Testis (tissue), 3 donors: ENCODE measurements around the gene GPR146. TPM values are rescaled to one million over a fixed set of nuclear protein-coding genes. Genes with fewer than 3 reads are reported as not detected.

Source experiments
- DNase-seq: peaks from one replicate; pipeline ENCODE4 v3.0.0-alpha.2; 2019
- H3K27ac ChIP-seq, 2 donors: fragments of 200-600 bp; sonication (generic); one replicate each; pipeline ENCODE4 v1.5.1; 2019
- H3K27me3 ChIP-seq: fragments of 200-600 bp; sonication (generic); one replicate; pipeline ENCODE4 v1.5.1; 2019
- H3K36me3 ChIP-seq: fragments of 200-600 bp; sonication (generic); one replicate; pipeline ENCODE4 v1.5.1; 2017; ENCODE audit warnings: low read depth; ENCODE audit errors: missing control alignments
- H3K4me1 ChIP-seq: fragments of 200-600 bp; sonication (generic); one replicate; pipeline ENCODE4 v1.5.1; 2019
- H3K4me3 ChIP-seq, 2 donors: fragments of 200-600 bp; sonication (generic); one replicate each; pipeline ENCODE4 v1.5.1; 2017 to 2019
- H3K9me3 ChIP-seq: fragments of 200-600 bp; sonication (generic); one replicate; pipeline ENCODE4 v1.5.1; 2017
- POLR2A ChIP-seq: fragments of 450-650 bp; IDR thresholded peaks from one replicate; pipeline ENCODE4 v1.6.1; 2017; ENCODE audit warnings: antibody characterized with exemption, mild to moderate bottlenecking, moderate library complexity
- WGBS, 2 donors: methylation state at CpG; one replicate each; pipeline ENCODE4 v1.1.5; 2018; 5-methylcytosine and 5-hydroxymethylcytosine counted together
- intact Hi-C: fragments of 100-400 bp; cut with DNase I; formaldehyde crosslinking; loops from one replicate; pipeline ENCODE4 v1.15.1; 2023; ENCODE audit warnings: low total_unique reads
- polyA plus RNA-seq: library from polyadenylated mRNA; stranded (reverse); fragments of 350-450 nt; fragmentation: Illumina TruSeq; extraction: RNeasy Lipid Tissue Mini Kit (QIAGEN cat#74804); gene quantifications from one replicate; pipeline ENCODE4 v1.2.3, GENCODE V29; 2014; ENCODE audit warnings: low read depth, low replicate concordance; ENCODE audit not compliant: insufficient read depth
- total RNA-seq, 2 donors: library from RNA; depleted of rRNA; stranded (reverse); fragments of >200 nt; gene quantifications; one replicate each; pipeline ENCODE4 v1.2.3, GENCODE V29; 2016
- TF ChIP-seq, protein P1 (sequence below), 3 experiments: fragments of 450-650 bp in 2 of 3; fragments of 200-600 bp in 1 of 3; sonication (generic) in 1 of 3; IDR thresholded peaks; one replicate each; pipeline ENCODE4 v1.5.1; 2016 to 2019; ENCODE audit warnings: antibody characterized with exemption in 3 of 3, mild to moderate bottlenecking in 2 of 3, moderate library complexity in 1 of 3

Gene GPR146
- total and polyA plus RNA-seq, 3 donors from 2014 or later = 5.3 to 14.4 (median 14.2) TPM

DNA sequence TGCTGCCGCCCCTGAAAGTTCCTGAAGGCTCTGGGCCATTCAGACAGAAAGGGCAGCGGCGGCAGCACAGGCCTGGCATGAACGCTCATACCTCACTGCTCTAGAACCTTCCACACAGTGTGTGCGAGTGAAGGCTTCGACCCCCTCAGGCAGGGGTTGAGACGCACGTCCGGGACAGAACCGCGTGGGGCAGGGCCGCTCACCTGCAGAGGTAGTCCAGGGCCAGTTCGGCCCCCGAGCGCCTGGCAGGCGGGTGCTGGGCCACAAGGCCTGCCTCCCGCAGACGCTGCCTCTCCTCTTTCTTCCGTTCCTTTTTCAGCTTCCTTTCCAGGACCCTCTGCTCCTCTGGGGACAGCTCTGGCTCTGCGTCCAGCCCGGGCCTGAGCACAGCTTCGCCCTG is 34.6 kb upstream of the GPR146 start:
- TF ChIP-seq, protein P1, sequence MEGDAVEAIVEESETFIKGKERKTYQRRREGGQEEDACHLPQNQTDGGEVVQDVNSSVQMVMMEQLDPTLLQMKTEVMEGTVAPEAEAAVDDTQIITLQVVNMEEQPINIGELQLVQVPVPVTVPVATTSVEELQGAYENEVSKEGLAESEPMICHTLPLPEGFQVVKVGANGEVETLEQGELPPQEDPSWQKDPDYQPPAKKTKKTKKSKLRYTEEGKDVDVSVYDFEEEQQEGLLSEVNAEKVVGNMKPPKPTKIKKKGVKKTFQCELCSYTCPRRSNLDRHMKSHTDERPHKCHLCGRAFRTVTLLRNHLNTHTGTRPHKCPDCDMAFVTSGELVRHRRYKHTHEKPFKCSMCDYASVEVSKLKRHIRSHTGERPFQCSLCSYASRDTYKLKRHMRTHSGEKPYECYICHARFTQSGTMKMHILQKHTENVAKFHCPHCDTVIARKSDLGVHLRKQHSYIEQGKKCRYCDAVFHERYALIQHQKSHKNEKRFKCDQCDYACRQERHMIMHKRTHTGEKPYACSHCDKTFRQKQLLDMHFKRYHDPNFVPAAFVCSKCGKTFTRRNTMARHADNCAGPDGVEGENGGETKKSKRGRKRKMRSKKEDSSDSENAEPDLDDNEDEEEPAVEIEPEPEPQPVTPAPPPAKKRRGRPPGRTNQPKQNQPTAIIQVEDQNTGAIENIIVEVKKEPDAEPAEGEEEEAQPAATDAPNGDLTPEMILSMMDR (IDR thresholded peaks at IDR 0.05) = no peak
- no peak for TF ChIP-seq POLR2A
- Histone ChIP-seq H3K27ac (no peak overlapping the region), H3K27me3 (no peaks in the 10 kb centered on the region), H3K4me3 (no peak overlapping the region), H3K36me3 (no peaks in the 10 kb centered on the region), H3K4me1 (no peaks in the 10 kb centered on the region), H3K9me3 (no peaks in the 10 kb centered on the region)
- 96 to 97% methylated on average over 20 to 22 of the region's 22 CpGs for WGBS, 2 donors
- intact Hi-C loops = no loop called here
- DNase-seq = no peak

DNA sequence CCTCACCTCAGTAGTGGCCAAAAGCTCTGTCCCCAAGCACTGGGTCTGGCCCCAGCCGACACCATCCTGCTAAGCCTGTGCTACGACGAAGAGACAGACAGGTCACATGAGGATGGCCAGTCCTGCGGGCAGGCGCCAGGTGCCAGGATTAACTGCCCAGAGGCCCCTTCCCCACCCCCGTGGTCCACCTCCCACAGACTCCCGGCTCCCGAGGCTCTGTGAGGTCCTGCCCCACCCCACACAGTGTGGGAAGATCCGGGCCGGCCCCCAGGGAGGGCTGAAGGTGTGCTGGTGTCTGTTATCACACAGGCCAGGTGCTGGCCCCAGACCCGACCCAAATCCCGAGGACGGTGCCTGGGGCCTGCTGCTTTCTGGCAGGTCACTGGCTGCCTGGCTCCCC is 34.1 kb upstream of the GPR146 start:
- TF ChIP-seq, protein P1 (IDR thresholded peaks at IDR 0.05) = no peak
- no peak for TF ChIP-seq POLR2A
- DNase-seq = no peak
- Histone ChIP-seq H3K4me1 (no peaks in the 10 kb centered on the region), H3K9me3 (no peaks in the 10 kb centered on the region), H3K27ac (no peak overlapping the region), H3K36me3 (no peaks in the 10 kb centered on the region), H3K4me3 (no peak overlapping the region), H3K27me3 (no peaks in the 10 kb centered on the region)
- intact Hi-C loops = no loop called here
- WGBS, 2 donors = 51 to 77% methylated on average over 10 to 12 of the region's 13 CpGs

DNA sequence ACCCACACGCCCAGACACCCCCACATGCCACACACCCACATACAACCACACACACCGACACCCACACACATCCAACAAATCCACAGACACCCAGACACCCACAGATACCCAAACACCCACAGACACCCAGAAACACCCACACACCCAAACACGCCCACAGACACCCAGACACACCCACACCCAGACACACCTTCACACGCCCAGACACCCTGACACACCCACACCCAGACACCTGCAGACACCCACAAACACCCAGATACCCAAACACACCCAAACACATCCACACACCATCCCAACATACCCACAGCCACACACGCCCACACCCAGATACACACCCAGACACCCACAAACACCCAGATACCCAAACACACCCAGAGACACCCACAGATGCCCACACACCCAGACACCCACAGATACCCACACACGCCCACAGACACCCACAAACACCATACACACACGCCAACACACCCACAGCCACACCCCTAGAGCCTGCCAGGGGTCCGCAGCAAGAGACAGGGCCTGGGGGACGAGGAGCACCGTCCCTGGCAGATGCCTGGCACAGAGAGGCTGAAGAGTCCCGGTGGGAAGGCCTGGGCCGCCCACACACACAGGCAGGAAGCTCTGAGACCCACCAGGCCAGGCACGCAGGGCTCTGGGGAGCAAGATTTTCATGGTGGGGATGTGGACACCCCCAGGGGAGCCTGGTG is 32.9 kb upstream of the GPR146 start:
- Histone ChIP-seq H3K4me3 (no peak overlapping the region), H3K27me3 (no peaks in the 10 kb centered on the region), H3K36me3 (no peaks in the 10 kb centered on the region), H3K4me1 (no peaks in the 10 kb centered on the region), H3K27ac (no peak overlapping the region), H3K9me3 (no peaks in the 10 kb centered on the region)
- TF ChIP-seq, protein P1 (IDR thresholded peaks at IDR 0.05) = no peak
- TF ChIP-seq POLR2A = no peak
- WGBS, 2 donors = 72 to 80% methylated on average over 12 to 13 of the region's 13 CpGs
- DNase-seq = no peak
- intact Hi-C loops = no loop called here

DNA sequence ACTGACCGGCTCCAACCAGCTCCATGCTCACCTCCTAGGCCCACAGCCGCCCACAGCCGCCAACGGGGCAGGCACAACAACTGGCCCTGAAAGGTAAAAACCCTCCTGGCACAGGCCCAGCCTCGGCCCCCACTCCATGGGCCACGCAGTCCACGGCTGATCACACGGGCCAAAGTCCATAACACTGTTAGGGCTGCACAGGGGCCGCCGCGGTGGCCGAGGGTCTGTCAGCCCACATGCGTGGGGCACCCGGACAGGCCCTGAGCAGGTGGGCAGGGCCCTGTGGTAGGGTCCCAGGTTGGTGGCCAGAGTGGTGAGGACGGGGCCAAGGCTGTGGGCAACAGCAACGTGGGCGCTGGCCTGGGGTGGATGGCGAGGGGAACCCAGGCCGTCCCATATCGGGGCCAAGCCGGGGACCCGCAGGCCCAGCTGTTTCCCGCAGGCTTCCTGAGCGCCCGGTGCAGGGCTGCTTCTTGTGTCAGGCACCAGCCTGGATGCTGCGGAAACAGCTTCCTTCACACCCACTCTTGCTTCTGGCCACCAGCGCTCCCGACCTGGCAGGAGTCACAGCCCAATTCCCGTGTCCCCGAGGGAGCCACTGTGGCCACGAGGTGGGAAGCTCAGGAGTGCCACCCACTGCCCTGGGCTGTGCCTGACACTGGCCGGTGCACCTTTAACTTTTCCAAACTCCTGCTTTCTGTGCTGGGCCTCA is 32.2 kb upstream of the GPR146 start:
- 90 to 95% methylated on average over 12 to 24 of the region's 32 CpGs for WGBS, 2 donors
- Histone ChIP-seq H3K9me3 (no peaks in the 10 kb centered on the region), H3K4me1 (no peaks in the 10 kb centered on the region), H3K36me3 (no peaks in the 10 kb centered on the region), H3K27ac (no peak overlapping the region), H3K27me3 (no peaks in the 10 kb centered on the region), H3K4me3 (no peak overlapping the region)
- no peak for DNase-seq
- TF ChIP-seq POLR2A = no peak
- TF ChIP-seq, protein P1 (IDR thresholded peaks at IDR 0.05) = no peak
- intact Hi-C loops = no loop called here
